ENCODE results near the gene PAFAH2.

- no peak for TF ChIP-seq CTCF (IDR thresholded peaks at IDR 0.05)
- no peak for TF ChIP-seq TCF7L2 (IDR thresholded peaks at IDR 0.05; ENCODE audit: low read depth, low read length)
- no peak for TF ChIP-seq SIN3A (IDR thresholded peaks at IDR 0.05; ENCODE audit: borderline replicate concordance, insufficient read depth, low read depth, low read length)
Observed at GRCh38 chr1:25924454-25924853, 73.4 kb downstream of the PAFAH2 start.

Data from Panc1 (cell line).